Measurements from ENCODE around the gene SP100. TPM values are rescaled to one million over a fixed set of nuclear protein-coding genes. Genes with fewer than 3 reads are reported as not detected.
"Not testable (repeated sequence)": the region's sequence is repeated elsewhere in the genome, so short reads cannot be mapped to it uniquely, and the experiment has no call there.

SP100 gene
- total RNA-seq, 1 donor from 2014 or later: not detected

GRCh38 chr2:230400041-230400440, 16.0 kb upstream of the SP100 start:
- TF ChIP-seq CTCF (conservative IDR thresholded peaks at IDR 0.05): no peak
- no peaks in the 10 kb centered on the region for H3K4me1 Mint-ChIP-seq
- H3K27ac Mint-ChIP-seq (ENCODE audit: unreplicated experiment): no peak overlapping the region
- no peak for DNase-seq (ENCODE audit: low read depth, low spot score)
- no peaks in the 10 kb centered on the region for H3K9me3 Mint-ChIP-seq
- no peak overlapping the region for H3K4me3 Mint-ChIP-seq
- peaks cover 4% of the 10 kb centered on the region for H3K27me3 Mint-ChIP-seq (ENCODE audit: low read depth)
- no peaks in the 10 kb centered on the region for H3K36me3 Mint-ChIP-seq (ENCODE audit: low read depth)

- no peak for DNase-seq (ENCODE audit: low read depth, low spot score)
- Mint-ChIP-seq H3K4me3 (no peak overlapping the region), H3K27me3 (ENCODE audit: low read depth) (peaks cover 4% of the 10 kb centered on the region), H3K36me3 (ENCODE audit: low read depth) (no peaks in the 10 kb centered on the region), H3K27ac (ENCODE audit: unreplicated experiment) (no peak overlapping the region), H3K9me3 (no peaks in the 10 kb centered on the region), H3K4me1 (no peaks in the 10 kb centered on the region)
- no peak for TF ChIP-seq CTCF (conservative IDR thresholded peaks at IDR 0.05)
Measured at GRCh38 chr2:230400454-230400853, 15.5 kb upstream of the SP100 start.

- not testable (repeated sequence) for H3K9me3 Mint-ChIP-seq; H3K27ac Mint-ChIP-seq (ENCODE audit: unreplicated experiment); H3K4me3 Mint-ChIP-seq; DNase-seq (ENCODE audit: low read depth, low spot score); H3K27me3 Mint-ChIP-seq (ENCODE audit: low read depth); H3K4me1 Mint-ChIP-seq; H3K36me3 Mint-ChIP-seq (ENCODE audit: low read depth)
Measured at GRCh38 chr2:230401026-230401425, 15.0 kb upstream of the SP100 start.

GRCh38 chr2:230403746-230404145, 12.3 kb upstream of the SP100 start:
- Mint-ChIP-seq H3K27me3 (ENCODE audit: low read depth) (peaks cover 15% of the 10 kb centered on the region), H3K36me3 (ENCODE audit: low read depth) (no peaks in the 10 kb centered on the region), H3K27ac (ENCODE audit: unreplicated experiment) (no peak overlapping the region), H3K4me1 (no peaks in the 10 kb centered on the region), H3K9me3 (no peaks in the 10 kb centered on the region), H3K4me3 (no peak overlapping the region)
- DNase-seq (ENCODE audit: low read depth, low spot score): no peak
- TF ChIP-seq CTCF (conservative IDR thresholded peaks at IDR 0.05): no peak

GRCh38 chr2:230405824-230406223, 10.2 kb upstream of the SP100 start:
- no peak overlapping the region for H3K27ac Mint-ChIP-seq (ENCODE audit: unreplicated experiment)
- no peaks in the 10 kb centered on the region for H3K9me3 Mint-ChIP-seq
- no peak overlapping the region for H3K4me3 Mint-ChIP-seq
- H3K36me3 Mint-ChIP-seq (ENCODE audit: low read depth): no peaks in the 10 kb centered on the region
- no peaks in the 10 kb centered on the region for H3K4me1 Mint-ChIP-seq
- DNase-seq (ENCODE audit: low read depth, low spot score): no peak
- no peak for TF ChIP-seq CTCF (conservative IDR thresholded peaks at IDR 0.05)
- H3K27me3 Mint-ChIP-seq (ENCODE audit: low read depth): peaks cover 35% of the 10 kb centered on the region

- Mint-ChIP-seq H3K27me3 (ENCODE audit: low read depth) (peaks cover 49% of the 10 kb centered on the region), H3K9me3 (no peaks in the 10 kb centered on the region), H3K4me1 (peaks cover 9% of the 10 kb centered on the region), H3K27ac (ENCODE audit: unreplicated experiment) (no peak overlapping the region), H3K4me3 (no peak overlapping the region), H3K36me3 (ENCODE audit: low read depth) (no peaks in the 10 kb centered on the region)
- DNase-seq (ENCODE audit: low read depth, low spot score): no peak
- TF ChIP-seq CTCF (conservative IDR thresholded peaks at IDR 0.05): no peak
Measured at GRCh38 chr2:230408244-230408842, 7.7 kb upstream of the SP100 start.

- H3K9me3 Mint-ChIP-seq; H3K4me3 Mint-ChIP-seq; DNase-seq (ENCODE audit: low read depth, low spot score); H3K36me3 Mint-ChIP-seq (ENCODE audit: low read depth); H3K27ac Mint-ChIP-seq (ENCODE audit: unreplicated experiment); H3K4me1 Mint-ChIP-seq: not testable (repeated sequence)
- peaks cover 49% of the 10 kb centered on the region for H3K27me3 Mint-ChIP-seq (ENCODE audit: low read depth)
Measured at GRCh38 chr2:230409316-230409715, 6.7 kb upstream of the SP100 start.
